Effector memory CD4-positive, alpha-beta T cell (primary cell): Measurements from ENCODE around the gene RPN2.

Experiments used
- DNase-seq, 3 donors: peaks; one replicate each; pipeline ENCODE4 v3.0.0-alpha.2; 2020
- H3K27ac ChIP-seq: 2 replicates; pipeline ENCODE4 v1.7.0; 2013; ENCODE audit warnings: mild to moderate bottlenecking, low read length, moderate library complexity; ENCODE audit not compliant: insufficient read depth, poor library complexity, severe bottlenecking
- H3K27me3 ChIP-seq: replicated peaks from 2 replicates; pipeline ENCODE4 v1.7.0; 2013; ENCODE audit warnings: mild to moderate bottlenecking, low read length; ENCODE audit not compliant: insufficient read depth, control insufficient read depth, poor library complexity, severe bottlenecking
- H3K36me3 ChIP-seq: 2 replicates; pipeline ENCODE4 v1.7.0; 2013; ENCODE audit warnings: mild to moderate bottlenecking, low read length, moderate library complexity; ENCODE audit not compliant: control insufficient read depth, insufficient read depth
- H3K4me1 ChIP-seq: 2 replicates; pipeline ENCODE4 v1.7.0; 2013; ENCODE audit warnings: low read length, mild to moderate bottlenecking; ENCODE audit not compliant: control insufficient read depth, insufficient read depth, poor library complexity, severe bottlenecking
- H3K4me3 ChIP-seq: 2 replicates; pipeline ENCODE4 v1.7.0; 2013; ENCODE audit warnings: low read length, low read depth, mild to moderate bottlenecking; ENCODE audit not compliant: insufficient read depth, poor library complexity, severe bottlenecking
- H3K9me3 ChIP-seq: 2 replicates; pipeline ENCODE4 v1.7.0; 2013; ENCODE audit warnings: mild to moderate bottlenecking, low read length, moderate library complexity; ENCODE audit not compliant: control insufficient read depth

The RPN2 gene

DNA sequence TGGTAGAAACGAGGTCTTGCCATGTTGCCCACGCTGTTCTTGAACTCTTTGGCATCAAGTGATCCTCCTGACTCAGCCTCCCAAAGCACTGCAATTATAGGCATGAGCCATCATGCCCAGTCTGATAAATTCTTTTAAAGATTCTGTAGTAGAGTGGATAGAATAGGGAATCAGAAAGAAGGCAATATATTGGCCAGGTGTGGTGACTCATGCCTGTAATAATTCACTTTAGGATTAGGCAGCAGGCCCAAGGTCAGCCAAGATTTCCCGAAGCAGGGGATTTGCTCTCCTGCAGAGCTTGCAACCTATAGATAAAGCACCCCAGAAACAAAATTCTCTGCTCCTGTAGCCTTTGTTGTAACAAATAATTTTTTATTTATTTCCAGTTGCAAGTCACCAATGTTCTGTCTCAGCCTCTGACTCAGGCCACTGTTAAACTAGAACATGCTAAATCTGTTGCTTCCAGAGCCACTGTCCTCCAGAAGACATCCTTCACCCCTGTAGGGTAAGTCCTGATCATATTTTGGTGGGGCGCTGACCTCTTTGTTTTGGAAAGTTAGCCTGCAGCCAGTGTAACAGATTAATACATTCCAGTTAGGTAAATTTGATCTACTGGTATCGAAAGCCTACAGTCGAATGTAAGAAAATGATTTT is 30.7 kb downstream of the RPN2 start:
- Histone ChIP-seq H3K27me3 (no peaks in the 10 kb centered on the region), H3K36me3 (peaks cover 77% of the 10 kb centered on the region), H3K9me3 (no peaks in the 10 kb centered on the region), H3K27ac (no peak overlapping the region), H3K4me1 (no peaks in the 10 kb centered on the region), H3K4me3 (no peak overlapping the region)
- DNase-seq, result no peak

GRCh38 chr20:37218441-37218840 is 39.3 kb downstream of the RPN2 start:
- Histone ChIP-seq H3K27ac (no peak overlapping the region), H3K4me3 (no peak overlapping the region), H3K4me1 (no peaks in the 10 kb centered on the region), H3K27me3 (no peaks in the 10 kb centered on the region), H3K9me3 (no peaks in the 10 kb centered on the region), H3K36me3 (peaks cover 57% of the 10 kb centered on the region)
- no peak for DNase-seq

DNA sequence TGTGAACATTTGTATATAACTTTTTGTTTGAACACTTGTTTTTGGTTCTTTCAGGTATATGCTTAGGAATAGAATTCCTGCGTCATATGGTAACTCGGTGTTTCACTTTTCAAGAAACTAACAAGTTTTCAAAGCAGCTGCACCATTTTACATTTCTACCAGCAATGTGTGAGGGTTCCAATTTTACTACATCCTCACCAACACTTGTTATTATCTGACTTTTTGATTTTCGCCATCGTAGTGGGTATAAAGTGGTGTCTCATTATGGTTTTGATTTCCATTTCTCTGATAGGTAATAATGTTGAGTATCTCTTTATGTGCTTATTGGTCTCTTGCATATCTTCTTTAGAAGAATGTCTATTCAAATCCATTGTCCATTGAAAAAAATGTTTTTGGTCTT is 39.8 kb downstream of the RPN2 start:
- no peak overlapping the region for H3K27ac ChIP-seq
- peaks cover 55% of the 10 kb centered on the region for H3K36me3 ChIP-seq
- H3K27me3 ChIP-seq, result no peaks in the 10 kb centered on the region
- no peak for DNase-seq
- no peak overlapping the region for H3K4me3 ChIP-seq
- no peaks in the 10 kb centered on the region for H3K4me1 ChIP-seq
- no peaks in the 10 kb centered on the region for H3K9me3 ChIP-seq

- peaks cover 57% of the 10 kb centered on the region for H3K36me3 ChIP-seq
- H3K27ac ChIP-seq, result no peak overlapping the region
- no peaks in the 10 kb centered on the region for H3K27me3 ChIP-seq
- no peak for DNase-seq
- H3K4me1 ChIP-seq, result no peaks in the 10 kb centered on the region
- no peaks in the 10 kb centered on the region for H3K9me3 ChIP-seq
- no peak overlapping the region for H3K4me3 ChIP-seq
Observed at GRCh38 chr20:37219751-37220668, 40.9 kb downstream of the RPN2 start.

- H3K36me3 ChIP-seq, result peaks cover 61% of the 10 kb centered on the region
- no peaks in the 10 kb centered on the region for H3K9me3 ChIP-seq
- no peak for DNase-seq
- H3K27me3 ChIP-seq, result no peaks in the 10 kb centered on the region
- H3K4me3 ChIP-seq, result no peak overlapping the region
- H3K4me1 ChIP-seq, result no peaks in the 10 kb centered on the region
- H3K27ac ChIP-seq, result no peak overlapping the region
Observed at GRCh38 chr20:37220731-37221130, 41.6 kb downstream of the RPN2 start.

GRCh38 chr20:37222086-37222485 is 43.0 kb downstream of the RPN2 start:
- Histone ChIP-seq H3K36me3 (peaks cover 63% of the 10 kb centered on the region), H3K27me3 (no peaks in the 10 kb centered on the region), H3K4me1 (no peaks in the 10 kb centered on the region), H3K9me3 (no peaks in the 10 kb centered on the region), H3K4me3 (no peak overlapping the region), H3K27ac (no peak overlapping the region)
- DNase-seq, result no peak

DNA sequence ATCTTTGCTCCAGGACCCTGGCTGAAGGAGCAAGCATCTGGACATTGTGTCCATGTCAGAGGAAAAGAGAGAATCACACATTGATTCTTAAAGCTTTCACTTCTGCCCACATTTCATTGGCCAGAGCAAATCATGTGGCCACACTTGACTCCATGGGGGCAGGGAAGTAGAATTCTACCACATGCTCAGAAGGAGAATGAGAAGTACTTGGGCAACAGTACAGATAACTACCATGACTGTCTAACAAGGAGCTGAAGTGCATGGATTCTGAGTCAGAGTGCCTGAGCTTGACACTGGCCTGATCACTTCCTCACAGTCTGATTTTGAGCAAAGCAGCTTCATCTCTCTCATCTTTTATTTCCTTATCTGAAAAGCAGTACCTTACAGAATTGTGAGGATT is 43.9 kb downstream of the RPN2 start:
- H3K36me3 ChIP-seq, result peaks cover 68% of the 10 kb centered on the region

DNA sequence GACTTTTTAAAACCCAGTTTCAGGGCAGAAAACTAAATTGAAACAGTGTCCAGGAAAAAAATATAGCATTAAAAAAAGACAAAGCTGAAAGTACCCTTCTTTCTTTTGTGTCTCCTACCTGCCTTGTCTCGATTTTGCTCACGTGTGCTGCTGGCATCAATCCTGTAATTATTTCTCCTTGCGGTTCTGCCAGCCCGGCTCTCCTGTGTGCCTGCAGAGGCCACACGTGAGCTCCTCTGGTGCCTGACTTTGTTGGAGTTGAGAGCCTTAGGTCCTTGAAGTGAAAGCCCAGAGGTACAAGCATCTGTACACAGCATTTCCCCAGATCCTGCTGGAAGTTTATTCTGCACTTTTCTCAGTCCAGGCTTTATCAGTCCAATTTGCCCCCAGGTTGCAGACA is 46.0 kb downstream of the RPN2 start:
- Histone ChIP-seq H3K36me3 (peaks cover 72% of the 10 kb centered on the region), H3K4me1 (no peaks in the 10 kb centered on the region), H3K9me3 (no peaks in the 10 kb centered on the region), H3K4me3 (no peak overlapping the region), H3K27ac (no peak overlapping the region), H3K27me3 (no peaks in the 10 kb centered on the region)
- no peak for DNase-seq

More for the DNA sequence above, 43.9 kb downstream of the RPN2 start:
- H3K9me3 ChIP-seq, result no peaks in the 10 kb centered on the region
- no peak for DNase-seq
- H3K27me3 ChIP-seq, result no peaks in the 10 kb centered on the region
- no peak overlapping the region for H3K4me3 ChIP-seq
- H3K4me1 ChIP-seq, result no peaks in the 10 kb centered on the region
- H3K27ac ChIP-seq, result no peak overlapping the region

GRCh38 chr20:37226889-37227288 is 47.8 kb downstream of the RPN2 start:
- H3K4me1 ChIP-seq, result no peaks in the 10 kb centered on the region
- H3K27me3 ChIP-seq, result no peaks in the 10 kb centered on the region
- DNase-seq, result no peak
- peaks cover 81% of the 10 kb centered on the region for H3K36me3 ChIP-seq
- H3K27ac ChIP-seq, result no peak overlapping the region
- H3K4me3 ChIP-seq, result no peak overlapping the region
- H3K9me3 ChIP-seq, result no peaks in the 10 kb centered on the region

GRCh38 chr20:37228082-37228481 is 49.0 kb downstream of the RPN2 start:
- Histone ChIP-seq H3K27me3 (no peaks in the 10 kb centered on the region), H3K9me3 (no peaks in the 10 kb centered on the region), H3K27ac (no peak overlapping the region), H3K36me3 (peaks cover 91% of the 10 kb centered on the region), H3K4me1 (no peaks in the 10 kb centered on the region), H3K4me3 (no peak overlapping the region)
- DNase-seq, result no peak
